COR-L47 (cell line): ENCODE measurements around the gene LRSAM1.

Experiments used
- DNase-seq: peaks from one replicate; lab custom pipeline; 2025; lab: John Stamatoyannopoulos, UW

The LRSAM1 gene

GRCh38 chr9:127450830-127451607 is at the start of gene LRSAM1, which contains the start of gene RPL12:
LRSAM1 (plus strand) TSS chr9:127451510; CDS start chr9:127454528, 3,018 bp downstream.
RPL12 (minus strand) TSS chr9:127451406; CDS start chr9:127451317, 89 bp downstream.
- peak; percentile 96 for DNase-seq

GRCh38 chr9:127402401-127403090 is 48.8 kb upstream of the LRSAM1 start:
- no peak for DNase-seq

DNA sequence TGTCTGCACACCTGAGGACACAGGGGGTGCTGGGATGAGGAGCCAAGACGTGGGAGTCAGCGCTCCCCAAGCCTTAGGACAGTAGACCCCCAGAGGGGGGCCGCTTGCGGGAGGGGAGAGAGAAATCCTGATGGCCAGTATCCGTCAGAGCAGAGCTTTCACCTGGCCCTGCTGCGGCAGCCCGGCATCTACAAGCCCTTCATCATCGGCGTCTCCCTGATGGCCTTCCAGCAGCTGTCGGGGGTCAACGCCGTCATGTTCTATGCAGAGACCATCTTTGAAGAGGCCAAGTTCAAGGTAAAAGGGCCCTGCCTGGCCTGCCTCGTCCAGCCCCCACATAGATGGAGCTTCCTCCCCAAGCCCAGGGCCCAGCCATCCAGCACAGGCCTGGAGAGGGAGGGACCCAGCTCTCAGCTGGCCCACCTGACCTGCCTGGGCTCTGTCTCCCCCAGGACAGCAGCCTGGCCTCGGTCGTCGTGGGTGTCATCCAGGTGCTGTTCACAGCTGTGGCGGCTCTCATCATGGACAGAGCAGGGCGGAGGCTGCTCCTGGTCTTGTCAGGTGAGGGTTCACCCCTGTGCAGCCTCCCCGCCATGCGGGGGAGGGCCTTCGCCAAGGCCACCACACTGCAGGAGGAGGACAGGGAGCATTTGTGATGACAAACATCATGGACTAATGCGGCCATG is 47.7 kb upstream of the LRSAM1 start:
- no peak for DNase-seq

GRCh38 chr9:127404631-127405030 is 46.7 kb upstream of the LRSAM1 start:
- no peak for DNase-seq

DNA sequence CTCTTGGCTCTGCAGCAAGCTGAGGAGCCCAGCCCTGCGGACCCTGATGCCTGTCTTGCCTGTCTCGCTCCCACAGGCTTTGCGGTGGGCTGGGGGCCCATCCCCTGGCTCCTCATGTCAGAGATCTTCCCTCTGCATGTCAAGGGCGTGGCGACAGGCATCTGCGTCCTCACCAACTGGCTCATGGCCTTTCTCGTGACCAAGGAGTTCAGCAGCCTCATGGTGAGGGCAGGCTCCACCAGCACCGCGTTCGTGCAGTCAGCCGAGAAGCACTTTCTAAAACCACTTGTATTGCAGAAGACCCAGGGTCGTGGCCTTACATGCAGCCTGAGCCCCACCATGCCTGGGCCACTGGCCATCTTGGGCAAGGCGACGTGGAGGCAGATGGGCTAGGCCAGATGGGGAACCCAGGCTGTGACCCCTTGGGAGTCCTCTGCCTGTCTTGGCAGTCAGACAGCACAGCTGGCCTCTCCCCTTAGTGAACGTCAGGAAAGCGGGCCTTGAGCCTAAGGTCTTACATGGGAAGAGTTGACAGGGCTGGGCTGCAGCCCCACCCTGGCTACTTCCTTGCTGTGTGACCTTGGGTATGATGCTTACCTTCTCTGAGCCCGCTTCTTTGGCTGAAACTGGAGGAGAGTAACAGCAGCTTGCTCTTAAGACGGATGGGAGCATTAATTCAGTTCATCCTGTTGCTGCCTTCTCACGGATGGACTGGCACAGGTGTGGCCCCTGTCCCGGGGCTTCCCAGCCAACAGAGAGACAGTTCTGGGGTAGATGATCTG is 45.8 kb upstream of the LRSAM1 start:
- DNase-seq, result no peak

GRCh38 chr9:127406799-127407491 is 44.4 kb upstream of the LRSAM1 start:
- DNase-seq, result no peak

DNA sequence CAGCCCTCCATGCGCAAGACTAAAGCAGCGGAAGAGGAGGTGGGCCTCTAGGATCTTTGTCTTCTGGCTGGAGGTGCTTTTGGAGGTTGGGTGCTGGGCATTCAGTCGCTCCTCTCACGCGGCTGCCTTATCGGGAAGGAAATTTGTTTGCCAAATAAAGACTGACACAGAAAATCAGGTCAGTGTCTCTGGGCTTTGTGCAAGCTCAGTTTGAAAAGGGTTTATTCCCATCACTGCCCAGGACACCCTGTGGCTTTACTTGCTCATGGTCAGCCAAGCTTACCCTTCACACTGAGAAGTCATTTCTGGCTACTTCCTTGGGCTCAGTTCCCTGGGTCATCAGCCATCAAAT is 43.8 kb upstream of the LRSAM1 start:
- no peak for DNase-seq

GRCh38 chr9:127411122-127411521 is 40.2 kb upstream of the LRSAM1 start:
- DNase-seq, result no peak

DNA sequence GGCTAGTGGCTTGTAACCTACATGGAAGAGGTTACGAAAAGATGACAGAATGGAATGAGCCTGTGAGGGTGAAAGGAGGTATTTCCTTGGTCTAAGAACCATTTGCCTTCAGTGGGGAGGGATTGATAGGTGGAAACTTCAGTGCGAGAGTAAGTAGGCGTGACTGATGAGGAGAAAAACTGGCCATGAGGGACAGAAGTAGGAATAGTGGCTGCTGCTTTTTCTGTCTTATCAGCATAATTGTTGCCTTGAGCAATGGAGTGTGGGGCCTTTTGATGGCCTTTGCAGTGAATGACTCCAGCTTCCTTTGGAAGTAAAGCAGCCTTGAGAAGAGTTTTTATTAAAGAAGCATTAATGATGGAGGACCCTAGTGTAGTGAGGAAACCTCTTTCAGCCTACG is 36.2 kb upstream of the LRSAM1 start:
- no peak for DNase-seq

GRCh38 chr9:127415657-127416056 is 35.7 kb upstream of the LRSAM1 start:
- no peak for DNase-seq

- DNase-seq, result no peak
Observed at GRCh38 chr9:127417131-127418036, 33.9 kb upstream of the LRSAM1 start.

GRCh38 chr9:127418037-127418471 is 33.3 kb upstream of the LRSAM1 start:
- DNase-seq, result no peak

DNA sequence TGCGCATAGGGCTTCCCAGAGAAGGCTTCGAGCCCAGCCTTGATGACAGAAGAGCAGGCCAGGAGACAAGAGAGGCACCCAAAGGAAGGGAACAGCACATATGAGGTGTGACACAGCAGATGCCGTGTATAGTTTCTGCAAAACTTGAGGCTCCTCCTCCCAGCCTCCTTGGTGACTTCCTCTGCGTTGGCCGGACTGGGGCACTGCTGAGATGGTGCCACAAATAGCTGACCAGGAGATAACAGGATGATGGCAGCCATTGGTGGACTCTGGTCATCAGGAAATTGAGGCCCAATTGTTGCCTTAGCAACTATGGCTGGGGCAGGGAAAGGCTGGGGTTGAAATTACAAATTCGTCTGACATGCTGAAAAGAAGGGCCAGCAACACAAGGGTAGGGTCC is 32.0 kb upstream of the LRSAM1 start:
- no peak for DNase-seq

GRCh38 chr9:127421057-127421456 is 30.3 kb upstream of the LRSAM1 start:
- DNase-seq, result no peak

DNA sequence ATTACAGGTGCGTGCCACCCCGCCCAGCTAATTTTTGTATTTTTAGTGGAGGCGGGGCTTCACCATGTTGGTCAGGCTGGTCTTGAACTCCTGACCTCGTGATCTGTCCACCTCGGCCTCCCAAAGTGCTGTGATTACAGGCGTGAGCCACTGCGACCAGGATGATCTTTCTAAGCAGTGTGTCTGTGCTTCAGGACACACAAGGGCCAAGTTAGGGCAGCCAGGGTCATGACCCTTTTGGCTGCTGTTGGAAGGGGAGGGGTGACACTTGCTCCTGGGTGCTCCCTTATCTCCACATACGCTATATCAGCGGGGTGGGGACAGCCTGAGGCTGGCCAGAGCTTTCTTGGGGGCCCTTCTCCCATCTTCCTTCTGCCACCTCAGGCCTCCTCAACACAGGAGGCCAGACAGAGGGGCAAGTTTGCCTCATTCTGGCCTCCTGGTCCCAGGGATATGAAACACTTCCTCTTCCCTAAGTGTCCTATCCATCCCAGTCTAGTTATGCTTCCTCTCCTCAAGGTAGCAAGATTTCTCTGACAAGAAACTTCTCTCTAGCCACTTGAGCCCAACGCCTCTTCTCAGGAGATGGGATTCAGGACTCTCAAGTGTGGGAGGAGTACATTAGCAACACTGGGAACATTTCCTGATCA is 29.1 kb upstream of the LRSAM1 start:
- no peak for DNase-seq

DNA sequence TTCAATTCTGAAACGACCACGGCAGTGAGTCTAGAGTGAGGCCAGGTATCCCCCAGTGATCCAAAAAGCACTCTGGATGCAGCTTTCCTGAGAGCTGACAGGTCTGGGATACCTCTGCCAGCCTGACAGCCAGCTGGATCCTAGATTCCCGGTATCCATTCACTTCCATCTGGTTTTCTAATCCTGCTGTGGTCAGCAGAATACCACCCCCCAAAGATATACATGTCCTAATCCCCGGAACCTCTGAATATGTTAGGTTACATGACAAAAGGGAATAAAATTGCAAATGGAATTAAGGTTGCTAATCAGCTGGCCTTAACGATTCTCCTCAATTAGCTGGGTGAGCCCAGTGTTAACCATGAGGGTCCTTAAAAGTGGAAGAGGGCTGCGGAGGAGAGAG is 28.5 kb upstream of the LRSAM1 start:
- DNase-seq, result no peak

DNA sequence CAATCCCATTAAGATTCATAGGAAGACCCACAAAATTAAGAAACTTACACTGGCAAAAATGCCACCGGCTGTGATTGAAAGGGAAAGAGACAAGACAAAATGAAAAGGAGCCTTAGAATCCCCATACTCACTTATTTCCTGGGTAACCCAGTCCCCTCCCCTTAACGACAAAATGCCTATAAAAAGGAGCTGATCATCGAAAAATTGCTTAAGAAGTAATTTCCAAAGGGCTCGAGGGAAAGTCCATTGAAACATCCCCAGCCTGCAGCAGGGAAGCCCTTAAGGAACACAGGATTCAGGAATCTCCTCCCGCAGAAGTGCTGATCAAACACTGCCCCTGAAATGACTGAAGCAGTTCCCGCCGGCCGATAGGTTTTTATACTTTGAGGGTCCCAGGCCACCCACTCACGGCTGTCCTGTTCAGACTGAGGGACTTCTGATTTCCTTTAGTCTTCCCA is 27.8 kb upstream of the LRSAM1 start:
- DNase-seq, result no peak

DNA sequence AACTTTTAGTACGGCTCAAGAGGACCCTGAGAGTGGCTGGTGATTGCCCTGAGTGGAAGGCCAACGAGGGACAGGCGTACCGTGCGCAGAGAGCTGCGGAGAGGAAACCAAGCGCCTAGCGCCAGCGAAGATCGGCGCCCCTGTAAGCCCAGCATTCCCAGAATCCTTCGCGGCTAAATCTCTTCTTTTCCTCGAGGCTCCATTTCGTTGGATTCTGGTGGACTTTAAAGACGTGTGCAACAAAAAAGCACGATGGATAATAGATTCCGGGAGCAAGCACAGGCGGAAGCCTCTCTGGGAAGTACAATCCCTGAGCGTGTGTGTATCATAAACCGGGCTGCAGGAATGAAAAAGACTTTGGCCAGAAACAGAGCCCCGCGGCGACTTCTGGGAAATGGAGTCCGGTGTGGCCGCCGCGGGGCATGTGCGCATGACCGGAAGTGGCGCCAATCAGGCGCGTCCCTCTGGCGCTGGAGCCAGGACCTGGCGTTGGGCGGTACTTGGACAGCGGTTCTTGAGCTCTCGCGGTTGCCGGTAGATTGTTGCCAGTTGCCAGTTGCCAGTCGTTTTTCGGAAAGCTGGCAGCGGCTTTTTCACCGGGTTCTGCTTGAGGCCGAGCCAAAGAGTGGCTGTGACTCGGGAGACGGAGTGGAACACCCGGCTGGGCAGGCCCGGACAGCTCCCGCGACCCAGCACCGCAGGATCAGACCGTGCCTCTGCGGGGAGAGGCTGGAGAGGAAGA is 27.2 kb upstream of the LRSAM1 start, which contains the start of gene ZNF79:
TSS of gene ZNF79 (plus strand) at position 449 of the 742 bp plus-strand sequence. CDS start 406 bp downstream, outside the sequence.
- peak; percentile 86 for DNase-seq

- peak; percentile 14 for DNase-seq
Observed at GRCh38 chr9:127424676-127424999, 26.7 kb upstream of the LRSAM1 start.
